Measurements from ENCODE around the gene FOXD4L6.
"Not testable (repeated sequence)": the region's sequence is repeated elsewhere in the genome, so short reads cannot be mapped to it uniquely, and the experiment has no call there.

- not testable (repeated sequence) for TF ChIP-seq CTCF, POLR2A (IDR thresholded peaks at IDR 0.05)
Observed at GRCh38 chr9:41113348-41113747, 15.1 kb downstream of the FOXD4L6 start.

All from tibial nerve (tissue), 3 donors.